ES-I3 (cell line): Measurements from ENCODE around the gene GPR107.
A peak's percentile ranks its signal among the peaks of the same experiment; 100 is the strongest.
"Not testable (repeated sequence)": the region's sequence is repeated elsewhere in the genome, so short reads cannot be mapped to it uniquely, and the experiment has no call there.

Source experiments
- H3K36me3 ChIP-seq: 2 replicates; pipeline ENCODE4 v1.6.1; 2013; ENCODE audit warnings: mild to moderate bottlenecking, low read length, control low read depth, moderate library complexity; ENCODE audit not compliant: insufficient read depth
- H3K4me1 ChIP-seq: 2 replicates; pipeline ENCODE4 v1.6.1; 2013; ENCODE audit warnings: mild to moderate bottlenecking, control low read depth, low read length; ENCODE audit not compliant: insufficient read depth
- H3K9ac ChIP-seq: 2 replicates; pipeline ENCODE4 v1.6.1; 2013; ENCODE audit warnings: low read depth, mild to moderate bottlenecking, low read length, moderate library complexity
- H3K9me3 ChIP-seq: 2 replicates; pipeline ENCODE4 v1.6.1; 2013; ENCODE audit warnings: mild to moderate bottlenecking, low read length, moderate library complexity; ENCODE audit not compliant: control insufficient read depth, insufficient read depth

GPR107 gene

GRCh38 chr9:130053504-130054324, at the start of gene GPR107:
Gene GPR107, plus strand, starts transcription at chr9:130053906. Its CDS starts 27 bp downstream, at chr9:130053933.
- peak within 1 kb of the TSS; percentile 100 for H3K9ac ChIP-seq
- H3K4me1 ChIP-seq = peaks cover 8% of the 10 kb centered on the region; the same call in 1 of the 2 replicates
- no peaks in the 10 kb centered on the region for H3K36me3 ChIP-seq
- no peaks in the 10 kb centered on the region for H3K9me3 ChIP-seq

- Histone ChIP-seq H3K9ac (no peak overlapping the region), H3K9me3 (no peaks in the 10 kb centered on the region), H3K36me3 (no peaks in the 10 kb centered on the region), H3K4me1 (no peaks in the 10 kb centered on the region)
These were observed 49.7 kb upstream of the GPR107 start for GRCh38 chr9:130003943-130004552.

- H3K36me3 ChIP-seq, H3K4me1 ChIP-seq, H3K9me3 ChIP-seq, H3K9ac ChIP-seq: not testable (repeated sequence)
These were observed 46.8 kb upstream of the GPR107 start for GRCh38 chr9:130006952-130007351.

- H3K9me3 ChIP-seq = no peaks in the 10 kb centered on the region
- no peak overlapping the region for H3K9ac ChIP-seq
- H3K36me3 ChIP-seq = no peaks in the 10 kb centered on the region
- H3K4me1 ChIP-seq = no peaks in the 10 kb centered on the region
These were observed 45.2 kb upstream of the GPR107 start for GRCh38 chr9:130008538-130008937.

- H3K9me3 ChIP-seq, H3K4me1 ChIP-seq, H3K9ac ChIP-seq, H3K36me3 ChIP-seq: not testable (repeated sequence)
These were observed 44.2 kb upstream of the GPR107 start for GRCh38 chr9:130009546-130009945.

GRCh38 chr9:130010151-130010988, 43.3 kb upstream of the GPR107 start:
- Histone ChIP-seq H3K9me3 (no peaks in the 10 kb centered on the region), H3K36me3 (no peaks in the 10 kb centered on the region), H3K9ac (no peak overlapping the region), H3K4me1 (no peaks in the 10 kb centered on the region)

GRCh38 chr9:130013326-130013725, 40.4 kb upstream of the GPR107 start:
- H3K4me1 ChIP-seq = no peaks in the 10 kb centered on the region
- H3K9ac ChIP-seq = no peak overlapping the region
- H3K36me3 ChIP-seq = no peaks in the 10 kb centered on the region
- no peaks in the 10 kb centered on the region for H3K9me3 ChIP-seq

- H3K36me3 ChIP-seq = no peaks in the 10 kb centered on the region
- H3K9me3 ChIP-seq = no peaks in the 10 kb centered on the region
- no peaks in the 10 kb centered on the region for H3K4me1 ChIP-seq
These were observed 38.2 kb upstream of the GPR107 start for GRCh38 chr9:130015353-130016019.

GRCh38 chr9:130017076-130017475, 36.6 kb upstream of the GPR107 start:
- no peaks in the 10 kb centered on the region for H3K36me3 ChIP-seq
- H3K9me3 ChIP-seq = no peaks in the 10 kb centered on the region
- no peak overlapping the region for H3K9ac ChIP-seq
- H3K4me1 ChIP-seq = no peaks in the 10 kb centered on the region

More at GRCh38 chr9:130015353-130016019, 38.2 kb upstream of the GPR107 start:
- no peak overlapping the region for H3K9ac ChIP-seq

GRCh38 chr9:130017510-130017909, 36.2 kb upstream of the GPR107 start:
- H3K9ac ChIP-seq, H3K4me1 ChIP-seq, H3K36me3 ChIP-seq, H3K9me3 ChIP-seq: not testable (repeated sequence)

- Histone ChIP-seq H3K4me1 (peaks cover 2% of the 10 kb centered on the region; the same call in 1 of the 2 replicates), H3K9ac (no peak overlapping the region), H3K36me3 (no peaks in the 10 kb centered on the region), H3K9me3 (no peaks in the 10 kb centered on the region)
These were observed 35.4 kb upstream of the GPR107 start for GRCh38 chr9:130018265-130018664.

- Histone ChIP-seq H3K36me3 (no peaks in the 10 kb centered on the region), H3K9ac (no peak overlapping the region), H3K4me1 (peaks cover 8% of the 10 kb centered on the region; the same call in 1 of the 2 replicates), H3K9me3 (no peaks in the 10 kb centered on the region)
These were observed 33.1 kb upstream of the GPR107 start for GRCh38 chr9:130020618-130021017.

- peaks cover 8% of the 10 kb centered on the region; the same call in 1 of the 2 replicates for H3K4me1 ChIP-seq
- no peak overlapping the region for H3K9ac ChIP-seq
- H3K9me3 ChIP-seq = no peaks in the 10 kb centered on the region
- H3K36me3 ChIP-seq = no peaks in the 10 kb centered on the region
These were observed 32.6 kb upstream of the GPR107 start for GRCh38 chr9:130021123-130021522.

- H3K4me1 ChIP-seq, H3K36me3 ChIP-seq, H3K9ac ChIP-seq, H3K9me3 ChIP-seq: not testable (repeated sequence)
These were observed 31.9 kb upstream of the GPR107 start for GRCh38 chr9:130021842-130022241.
